Upper lobe of left lung (tissue), 4 donors: ENCODE measurements around the gene HECTD4.

Source experiments
- EP300 ChIP-seq, 4 donors: sonication (generic); formaldehyde crosslinking; IDR thresholded peaks; one replicate each; pipeline ENCODE4 v1.5.1; 2017; ENCODE audit warnings: antibody characterized with exemption in 4 of 4, control low read depth in 2 of 4
- POLR2A ChIP-seq, 4 donors: fragments of 450-650 bp; IDR thresholded peaks; one replicate each; pipeline ENCODE4 v1.5.1; 2016 to 2017; ENCODE audit warnings: antibody characterized with exemption in 4 of 4, mild to moderate bottlenecking in 2 of 4
- POLR2AphosphoS5 ChIP-seq, 2 donors: sonication (generic); formaldehyde crosslinking; IDR thresholded peaks; one replicate each; pipeline ENCODE4 v1.5.1; 2017; ENCODE audit warnings: antibody characterized with exemption in 2 of 2
- TF ChIP-seq, protein P1 (sequence below), 6 experiments: fragments of 450-650 bp in 4 of 6; fragments of 200-600 bp in 2 of 6; sonication (generic) in 2 of 6; IDR thresholded peaks; one replicate each; pipeline ENCODE4 v1.5.1; 2016 to 2019; ENCODE audit warnings: antibody characterized with exemption in 6 of 6

DNA sequence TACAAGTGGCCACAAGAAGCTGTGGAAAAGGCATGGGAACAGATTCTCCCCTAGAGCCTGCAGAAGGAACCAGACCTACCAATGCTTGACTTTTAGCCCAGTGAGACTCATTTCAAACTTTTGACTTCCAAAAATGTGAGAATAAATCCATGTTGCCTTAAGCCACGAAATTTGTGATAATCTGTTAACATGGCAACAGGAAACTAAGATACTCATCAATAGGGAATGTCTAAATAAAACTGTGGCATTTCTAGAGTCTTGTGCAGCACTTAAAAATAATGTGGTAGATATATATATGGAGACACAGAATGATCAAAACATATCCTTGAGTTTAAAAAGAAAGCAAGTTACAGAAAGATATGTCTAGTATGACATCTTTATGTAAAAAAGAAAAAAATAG, 12.0 kb downstream of the HECTD4 start:
- TF ChIP-seq, protein P1, sequence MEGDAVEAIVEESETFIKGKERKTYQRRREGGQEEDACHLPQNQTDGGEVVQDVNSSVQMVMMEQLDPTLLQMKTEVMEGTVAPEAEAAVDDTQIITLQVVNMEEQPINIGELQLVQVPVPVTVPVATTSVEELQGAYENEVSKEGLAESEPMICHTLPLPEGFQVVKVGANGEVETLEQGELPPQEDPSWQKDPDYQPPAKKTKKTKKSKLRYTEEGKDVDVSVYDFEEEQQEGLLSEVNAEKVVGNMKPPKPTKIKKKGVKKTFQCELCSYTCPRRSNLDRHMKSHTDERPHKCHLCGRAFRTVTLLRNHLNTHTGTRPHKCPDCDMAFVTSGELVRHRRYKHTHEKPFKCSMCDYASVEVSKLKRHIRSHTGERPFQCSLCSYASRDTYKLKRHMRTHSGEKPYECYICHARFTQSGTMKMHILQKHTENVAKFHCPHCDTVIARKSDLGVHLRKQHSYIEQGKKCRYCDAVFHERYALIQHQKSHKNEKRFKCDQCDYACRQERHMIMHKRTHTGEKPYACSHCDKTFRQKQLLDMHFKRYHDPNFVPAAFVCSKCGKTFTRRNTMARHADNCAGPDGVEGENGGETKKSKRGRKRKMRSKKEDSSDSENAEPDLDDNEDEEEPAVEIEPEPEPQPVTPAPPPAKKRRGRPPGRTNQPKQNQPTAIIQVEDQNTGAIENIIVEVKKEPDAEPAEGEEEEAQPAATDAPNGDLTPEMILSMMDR (IDR thresholded peaks at IDR 0.05): no peak
- TF ChIP-seq POLR2A (IDR thresholded peaks at IDR 0.05): no peak
- TF ChIP-seq EP300 (IDR thresholded peaks at IDR 0.05): no peak
- TF ChIP-seq POLR2AphosphoS5 (IDR thresholded peaks at IDR 0.05): no peak
